22Rv1 (cell line): ENCODE data around the gene SH3RF2.

Source experiments
- ZFX ChIP-seq: fragments of 450-650 bp; IDR thresholded peaks from 2 replicates; pipeline ENCODE4 v1.6.1; 2017; ENCODE audit warnings: antibody characterized with exemption, borderline replicate concordance
- TF ChIP-seq, protein P1 (sequence below): fragments of 450-650 bp; IDR thresholded peaks from 2 replicates; pipeline ENCODE4 v1.5.1; 2017; ENCODE audit warnings: mild to moderate bottlenecking

DNA sequence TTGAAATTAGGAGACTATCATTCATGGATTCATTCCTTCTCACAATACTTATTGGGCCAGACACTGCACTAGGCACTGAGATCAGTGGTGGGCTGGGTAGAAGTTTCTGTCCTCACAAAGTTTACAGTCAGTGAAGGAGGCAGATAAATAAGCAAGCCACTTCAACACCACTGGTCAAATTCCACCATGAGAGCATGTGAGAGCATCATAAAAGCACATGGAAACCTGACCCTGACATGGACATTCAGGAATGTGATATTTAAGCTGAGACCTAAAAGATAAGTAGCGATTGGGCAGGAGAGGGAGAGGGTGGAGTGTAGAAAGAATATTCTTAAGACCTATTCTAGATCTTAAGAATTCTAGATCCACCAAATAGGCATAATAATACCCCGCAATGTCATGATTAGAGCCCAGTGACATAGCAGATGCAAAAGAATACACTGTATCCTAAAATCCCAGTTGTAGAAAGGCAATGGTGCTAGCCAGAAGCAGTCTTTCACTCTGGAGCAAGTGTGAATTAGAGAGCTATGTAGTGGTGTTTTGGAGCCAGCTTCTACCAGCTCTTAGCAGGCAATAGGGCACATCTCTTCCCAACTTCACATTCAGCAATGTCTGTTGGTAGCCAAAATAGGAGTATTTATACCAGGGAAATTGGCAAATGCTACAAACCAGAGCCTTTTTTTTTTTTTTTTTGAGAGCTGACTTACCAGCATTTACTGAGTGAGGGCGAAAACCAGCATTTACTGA, 46.4 kb downstream of the SH3RF2 start:
- TF ChIP-seq, protein P1, sequence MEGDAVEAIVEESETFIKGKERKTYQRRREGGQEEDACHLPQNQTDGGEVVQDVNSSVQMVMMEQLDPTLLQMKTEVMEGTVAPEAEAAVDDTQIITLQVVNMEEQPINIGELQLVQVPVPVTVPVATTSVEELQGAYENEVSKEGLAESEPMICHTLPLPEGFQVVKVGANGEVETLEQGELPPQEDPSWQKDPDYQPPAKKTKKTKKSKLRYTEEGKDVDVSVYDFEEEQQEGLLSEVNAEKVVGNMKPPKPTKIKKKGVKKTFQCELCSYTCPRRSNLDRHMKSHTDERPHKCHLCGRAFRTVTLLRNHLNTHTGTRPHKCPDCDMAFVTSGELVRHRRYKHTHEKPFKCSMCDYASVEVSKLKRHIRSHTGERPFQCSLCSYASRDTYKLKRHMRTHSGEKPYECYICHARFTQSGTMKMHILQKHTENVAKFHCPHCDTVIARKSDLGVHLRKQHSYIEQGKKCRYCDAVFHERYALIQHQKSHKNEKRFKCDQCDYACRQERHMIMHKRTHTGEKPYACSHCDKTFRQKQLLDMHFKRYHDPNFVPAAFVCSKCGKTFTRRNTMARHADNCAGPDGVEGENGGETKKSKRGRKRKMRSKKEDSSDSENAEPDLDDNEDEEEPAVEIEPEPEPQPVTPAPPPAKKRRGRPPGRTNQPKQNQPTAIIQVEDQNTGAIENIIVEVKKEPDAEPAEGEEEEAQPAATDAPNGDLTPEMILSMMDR = no peak
- no peak for TF ChIP-seq ZFX
